ENCODE data around the gene P3H3. TPM values are rescaled to one million over a fixed set of nuclear protein-coding genes. Genes with fewer than 3 reads are reported as not detected.

P3H3 gene
- total RNA-seq, 2 donors from 2014 or later = 66.1 to 77.7 TPM

DNA sequence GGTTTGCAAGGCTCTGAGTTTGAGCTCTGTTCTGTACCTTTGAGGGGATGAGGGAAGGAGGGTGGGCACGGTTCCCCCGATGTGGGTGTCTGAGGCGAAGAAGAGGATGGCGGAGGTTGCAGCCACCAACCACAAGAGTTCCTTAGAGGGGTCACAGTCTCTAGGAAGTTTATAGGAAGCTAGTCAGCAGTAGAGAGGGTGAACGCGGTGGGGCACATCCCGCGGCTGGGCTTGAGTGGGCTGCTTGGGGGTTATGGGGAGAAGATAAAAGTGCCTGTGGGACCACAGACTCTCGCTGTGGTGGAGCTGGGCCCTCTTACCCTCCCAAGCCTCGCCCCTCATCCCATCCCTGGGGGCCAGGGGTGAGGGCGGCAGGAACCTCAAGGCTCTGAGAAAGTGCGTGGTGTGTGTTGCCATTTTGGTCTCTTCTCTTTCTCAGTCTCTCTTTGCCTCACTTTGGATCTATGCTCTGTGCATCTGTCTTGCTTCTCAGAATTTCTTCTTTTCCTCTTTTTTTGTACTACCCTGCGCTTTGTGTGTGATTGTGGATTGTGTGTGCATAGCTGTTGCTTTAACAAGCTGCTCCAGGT is 36.2 kb upstream of the P3H3 start:
- TF ChIP-seq, protein P1, sequence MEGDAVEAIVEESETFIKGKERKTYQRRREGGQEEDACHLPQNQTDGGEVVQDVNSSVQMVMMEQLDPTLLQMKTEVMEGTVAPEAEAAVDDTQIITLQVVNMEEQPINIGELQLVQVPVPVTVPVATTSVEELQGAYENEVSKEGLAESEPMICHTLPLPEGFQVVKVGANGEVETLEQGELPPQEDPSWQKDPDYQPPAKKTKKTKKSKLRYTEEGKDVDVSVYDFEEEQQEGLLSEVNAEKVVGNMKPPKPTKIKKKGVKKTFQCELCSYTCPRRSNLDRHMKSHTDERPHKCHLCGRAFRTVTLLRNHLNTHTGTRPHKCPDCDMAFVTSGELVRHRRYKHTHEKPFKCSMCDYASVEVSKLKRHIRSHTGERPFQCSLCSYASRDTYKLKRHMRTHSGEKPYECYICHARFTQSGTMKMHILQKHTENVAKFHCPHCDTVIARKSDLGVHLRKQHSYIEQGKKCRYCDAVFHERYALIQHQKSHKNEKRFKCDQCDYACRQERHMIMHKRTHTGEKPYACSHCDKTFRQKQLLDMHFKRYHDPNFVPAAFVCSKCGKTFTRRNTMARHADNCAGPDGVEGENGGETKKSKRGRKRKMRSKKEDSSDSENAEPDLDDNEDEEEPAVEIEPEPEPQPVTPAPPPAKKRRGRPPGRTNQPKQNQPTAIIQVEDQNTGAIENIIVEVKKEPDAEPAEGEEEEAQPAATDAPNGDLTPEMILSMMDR (IDR thresholded peaks at IDR 0.05) = no peak
- peak overlapping the region; percentile 49 for H3K4me3 ChIP-seq
- no peaks in the 10 kb centered on the region for H3K4me1 ChIP-seq (ENCODE audit: control insufficient read depth in 1 of 2, low read depth in 2 of 2)
- ATAC-seq (ENCODE audit: insufficient number of reproducible peaks, low FRiP score, low read depth) (no peak), DNase-seq (ENCODE audit: low spot score) (no peak)
- no peaks in the 10 kb centered on the region for H3K27me3 ChIP-seq (replicated peaks; ENCODE audit: insufficient read depth)
- no peaks in the 10 kb centered on the region for H3K9me3 ChIP-seq
- H3K36me3 ChIP-seq = no peaks in the 10 kb centered on the region
- peak overlapping the region in 1 of 2 donors; percentile 7 for H3K27ac ChIP-seq

GRCh38 chr12:6792522-6793201 is 35.5 kb upstream of the P3H3 start:
- ATAC-seq (ENCODE audit: insufficient number of reproducible peaks, low FRiP score, low read depth) (no peak), DNase-seq (ENCODE audit: low spot score) (no peak)
- Histone ChIP-seq H3K9me3 (no peaks in the 10 kb centered on the region), H3K4me3 (peak overlapping the region; percentile 49), H3K36me3 (no peaks in the 10 kb centered on the region), H3K27me3 (replicated peaks; ENCODE audit: insufficient read depth) (no peaks in the 10 kb centered on the region), H3K27ac (no peak overlapping the region), H3K4me1 (ENCODE audit: control insufficient read depth in 1 of 2, low read depth in 2 of 2) (no peaks in the 10 kb centered on the region)
- TF ChIP-seq, protein P1 (IDR thresholded peaks at IDR 0.05) = no peak

- no peaks in the 10 kb centered on the region for H3K27me3 ChIP-seq (replicated peaks; ENCODE audit: insufficient read depth)
- TF ChIP-seq, protein P1 (IDR thresholded peaks at IDR 0.05) = no peak
- DNase-seq (ENCODE audit: low spot score) = no peak
- H3K4me3 ChIP-seq = no peak overlapping the region
- H3K27ac ChIP-seq = no peak overlapping the region
- no peak for ATAC-seq (ENCODE audit: insufficient number of reproducible peaks, low FRiP score, low read depth)
- H3K36me3 ChIP-seq = no peaks in the 10 kb centered on the region
- no peaks in the 10 kb centered on the region for H3K4me1 ChIP-seq (ENCODE audit: control insufficient read depth in 1 of 2, low read depth in 2 of 2)
- no peaks in the 10 kb centered on the region for H3K9me3 ChIP-seq
Measured at GRCh38 chr12:6795088-6795487, 33.1 kb upstream of the P3H3 start.

- H3K36me3 ChIP-seq = no peaks in the 10 kb centered on the region
- no peak for DNase-seq (ENCODE audit: low spot score)
- no peak overlapping the region for H3K27ac ChIP-seq
- TF ChIP-seq, protein P1 (IDR thresholded peaks at IDR 0.05) = no peak
- no peaks in the 10 kb centered on the region for H3K9me3 ChIP-seq
- H3K4me1 ChIP-seq (ENCODE audit: control insufficient read depth in 1 of 2, low read depth in 2 of 2) = no peaks in the 10 kb centered on the region
- ATAC-seq (ENCODE audit: insufficient number of reproducible peaks, low FRiP score, low read depth) = no peak
- H3K27me3 ChIP-seq (replicated peaks; ENCODE audit: insufficient read depth) = no peaks in the 10 kb centered on the region
- no peak overlapping the region for H3K4me3 ChIP-seq
Measured at GRCh38 chr12:6796576-6796975, 31.6 kb upstream of the P3H3 start.

- Histone ChIP-seq H3K36me3 (no peaks in the 10 kb centered on the region), H3K4me3 (no peak overlapping the region), H3K27me3 (replicated peaks; ENCODE audit: insufficient read depth) (no peaks in the 10 kb centered on the region), H3K4me1 (ENCODE audit: control insufficient read depth in 1 of 2, low read depth in 2 of 2) (no peaks in the 10 kb centered on the region), H3K27ac (no peak overlapping the region), H3K9me3 (no peaks in the 10 kb centered on the region)
- TF ChIP-seq, protein P1 (IDR thresholded peaks at IDR 0.05) = no peak
- no peak for ATAC-seq (ENCODE audit: insufficient number of reproducible peaks, low FRiP score, low read depth)
- no peak for DNase-seq (ENCODE audit: low spot score)
Measured at GRCh38 chr12:6799147-6799546, 29.1 kb upstream of the P3H3 start.

Data from thoracic aorta (tissue), 2 donors.